Jurkat, Clone E6-1 (cell line): Measurements from ENCODE around the gene UBE2G1.
"Not testable (repeated sequence)": the region's sequence is repeated elsewhere in the genome, so short reads cannot be mapped to it uniquely, and the experiment has no call there.

Source experiments
- DNase-seq: peaks from one replicate; pipeline ENCODE4 v3.0.0-alpha.2; 2011; ENCODE audit warnings: low read depth, low spot score
- H3K4me3 ChIP-seq: 2 replicates; pipeline ENCODE4 v1.5.1; 2011; ENCODE audit warnings: mild to moderate bottlenecking, low read length, control low read depth, moderate library complexity

Gene UBE2G1

DNA sequence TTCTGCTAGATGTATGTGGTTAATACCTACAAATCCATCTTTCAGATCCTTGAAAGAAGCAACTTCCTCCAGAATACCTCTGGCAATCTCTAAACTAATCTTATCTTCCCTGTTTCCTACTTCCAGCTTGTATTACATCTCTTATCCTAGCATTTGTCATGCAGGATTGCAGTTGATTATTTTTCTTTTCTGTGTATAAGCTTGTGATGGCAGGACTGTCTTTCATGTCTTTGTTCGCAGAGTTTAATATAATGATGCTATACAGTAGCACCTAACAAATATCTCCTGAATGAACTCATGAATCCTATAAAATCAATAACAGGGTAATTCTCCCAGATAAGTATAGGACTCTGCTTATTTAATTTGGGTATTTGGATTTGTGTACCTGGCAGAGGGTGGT lies 12.2 kb upstream of the UBE2G1 start:
- no peak overlapping the region for H3K4me3 ChIP-seq
- no peak for DNase-seq

DNA sequence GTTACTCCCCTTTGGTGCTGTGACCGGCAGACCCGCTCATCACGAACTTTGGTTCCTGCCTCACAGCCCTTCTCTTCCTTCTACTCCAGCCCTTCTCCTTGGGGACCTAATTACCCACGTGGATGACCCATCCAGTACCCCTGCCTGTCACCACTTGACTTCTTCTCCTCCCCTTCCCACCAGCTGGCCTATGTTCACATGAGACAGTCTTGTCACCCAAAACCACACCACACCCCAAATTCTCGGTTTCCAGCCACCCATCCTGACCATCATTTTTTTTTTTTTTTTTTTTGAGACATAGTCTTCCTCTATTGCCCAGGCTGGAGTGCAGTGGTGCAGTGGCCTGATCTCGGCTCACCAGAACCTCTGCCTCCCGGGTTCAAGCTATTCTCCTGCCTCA lies 10.8 kb upstream of the UBE2G1 start:
- H3K4me3 ChIP-seq, DNase-seq: not testable (repeated sequence)

DNA sequence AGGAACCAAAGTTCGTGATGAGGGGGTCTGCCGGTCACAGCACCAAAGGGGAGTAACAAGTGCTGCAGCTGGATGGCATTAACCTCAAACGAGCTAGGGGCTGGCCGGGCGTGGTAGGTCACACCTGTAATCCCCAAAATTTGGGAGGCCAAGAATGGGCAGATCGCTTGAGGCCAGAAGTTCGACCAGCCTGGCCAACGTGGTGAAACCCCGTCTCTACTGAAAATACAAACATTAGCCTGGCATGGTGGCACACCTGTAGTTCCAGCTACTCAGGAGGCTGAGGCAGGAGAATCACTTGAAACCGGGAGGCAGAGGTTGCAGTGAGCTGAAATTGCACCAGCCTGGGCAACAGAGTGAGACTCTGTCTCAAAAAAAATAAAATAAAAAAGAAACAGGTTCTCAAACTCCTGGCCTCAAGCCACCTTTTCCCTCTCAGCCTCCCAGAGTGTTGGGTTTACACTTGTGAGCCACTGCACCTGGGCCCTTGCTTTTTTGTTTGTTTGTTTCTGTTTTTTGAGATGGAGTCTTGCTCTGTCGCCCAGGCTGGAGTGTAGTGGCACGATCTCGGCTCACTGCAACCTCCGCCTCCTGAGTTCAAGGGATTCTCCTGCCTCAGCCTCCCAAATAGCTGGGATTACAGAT lies 9.4 kb upstream of the UBE2G1 start:
- DNase-seq, H3K4me3 ChIP-seq: not testable (repeated sequence)

DNA sequence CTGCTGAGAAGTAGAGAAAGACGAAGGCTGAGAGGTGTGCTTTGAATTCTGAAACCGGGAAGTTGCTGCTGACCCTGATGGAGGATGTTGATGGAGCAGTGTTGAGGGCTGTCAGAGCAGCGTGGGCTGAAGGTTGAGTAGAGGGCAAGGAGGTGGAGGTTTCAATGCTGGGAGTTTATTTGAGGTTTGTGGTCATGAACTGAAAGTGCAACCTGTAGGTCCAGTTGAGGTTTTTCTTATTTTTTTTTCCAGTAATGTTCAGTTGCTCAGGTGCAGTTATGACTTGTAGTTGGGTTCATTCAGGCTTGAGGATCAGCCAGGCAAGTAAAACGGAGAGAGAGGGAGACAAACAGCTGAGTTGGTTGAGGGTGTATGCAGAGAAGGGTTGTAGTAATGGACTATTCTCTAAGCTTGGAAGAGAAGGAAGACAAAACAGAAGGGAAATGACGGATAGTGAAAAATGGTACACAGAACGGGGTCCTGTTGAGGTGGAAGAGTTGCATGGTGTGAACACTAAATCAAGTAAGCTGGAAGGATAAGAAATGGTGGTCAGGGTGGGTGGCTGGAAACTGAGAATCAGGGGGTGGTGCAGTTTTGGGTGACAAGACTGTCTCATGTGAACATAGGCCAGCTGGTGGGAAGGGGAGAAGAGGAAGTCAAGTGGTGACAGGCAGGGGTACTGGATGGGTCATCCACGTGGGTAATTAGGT lies 8.7 kb upstream of the UBE2G1 start:
- DNase-seq = no peak
- no peak overlapping the region for H3K4me3 ChIP-seq

DNA sequence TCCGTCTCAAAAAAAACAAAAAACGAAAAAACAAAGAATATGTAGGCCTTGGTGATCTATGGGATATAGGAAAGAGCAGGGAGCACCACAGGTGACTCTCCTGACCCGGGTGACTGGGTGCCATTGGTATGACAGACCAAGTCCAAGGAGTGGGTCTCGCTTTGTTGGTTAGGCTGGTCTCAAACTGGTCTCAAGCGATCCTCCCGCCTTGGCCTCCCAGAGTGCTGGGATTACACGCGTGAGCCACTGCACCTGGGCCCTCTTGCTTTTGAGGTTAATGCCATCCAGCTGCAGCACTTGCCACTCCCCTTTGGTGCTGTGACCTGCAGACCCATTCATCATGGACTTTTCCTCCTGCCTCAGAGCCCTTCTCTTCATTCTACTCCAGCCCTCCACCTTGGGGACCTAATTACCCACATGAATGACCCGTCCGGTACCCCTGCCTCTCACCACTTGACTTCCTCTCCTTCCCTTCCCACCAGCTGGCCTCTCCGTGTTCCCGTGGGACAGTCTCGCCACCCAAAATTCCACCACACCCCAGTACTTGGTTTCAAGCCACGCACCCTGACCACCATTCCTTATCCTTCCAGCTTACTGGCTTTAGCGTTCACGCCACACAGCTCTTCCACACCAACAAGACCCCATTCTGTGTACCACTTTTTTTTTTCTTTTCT lies 3.2 kb upstream of the UBE2G1 start:
- DNase-seq = no peak
- H3K4me3 ChIP-seq = no peak overlapping the region

DNA sequence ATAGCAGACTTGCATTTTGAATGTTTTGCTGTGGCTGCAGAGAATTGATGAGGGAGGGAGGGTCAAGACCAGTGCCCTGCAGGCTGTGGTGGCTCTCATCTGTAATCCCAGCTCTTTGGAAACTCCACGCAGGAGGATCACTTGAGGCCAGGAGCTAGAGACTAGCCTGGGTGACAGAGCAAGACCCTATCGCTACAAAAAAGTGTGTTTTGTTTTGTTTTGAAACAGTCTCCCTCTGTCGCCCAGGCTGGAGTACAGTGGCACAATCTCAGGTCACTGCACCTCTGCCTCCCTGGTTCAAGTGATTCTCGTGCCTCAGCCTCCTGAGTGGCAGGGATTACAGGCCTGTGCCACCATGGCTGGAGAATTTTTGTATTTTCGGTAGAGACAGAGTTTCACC lies 1.9 kb upstream of the UBE2G1 start:
- no peak overlapping the region for H3K4me3 ChIP-seq
- DNase-seq = no peak

DNA sequence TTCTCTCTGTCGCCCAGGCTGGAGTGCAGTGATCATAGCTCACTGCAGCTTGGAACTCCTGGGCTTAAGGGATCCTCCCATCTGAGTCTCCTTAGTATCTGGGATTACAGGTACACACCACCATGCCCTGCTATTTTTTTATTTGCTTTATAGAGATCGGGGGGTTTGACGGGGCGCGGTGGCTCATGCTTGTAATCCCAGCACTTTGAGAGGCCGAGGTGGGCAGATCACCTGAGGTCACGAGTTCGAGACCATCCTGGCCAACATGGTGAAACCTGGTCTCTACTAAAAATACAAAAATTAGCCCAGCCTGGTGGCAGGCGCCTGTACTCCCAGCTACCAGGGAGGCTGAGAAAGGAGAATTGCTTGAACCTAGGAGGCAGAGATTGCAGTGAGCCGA lies 702 bp upstream of the UBE2G1 start:
- H3K4me3 ChIP-seq = peak overlapping the region; percentile 51
- DNase-seq = not testable (repeated sequence)

DNA sequence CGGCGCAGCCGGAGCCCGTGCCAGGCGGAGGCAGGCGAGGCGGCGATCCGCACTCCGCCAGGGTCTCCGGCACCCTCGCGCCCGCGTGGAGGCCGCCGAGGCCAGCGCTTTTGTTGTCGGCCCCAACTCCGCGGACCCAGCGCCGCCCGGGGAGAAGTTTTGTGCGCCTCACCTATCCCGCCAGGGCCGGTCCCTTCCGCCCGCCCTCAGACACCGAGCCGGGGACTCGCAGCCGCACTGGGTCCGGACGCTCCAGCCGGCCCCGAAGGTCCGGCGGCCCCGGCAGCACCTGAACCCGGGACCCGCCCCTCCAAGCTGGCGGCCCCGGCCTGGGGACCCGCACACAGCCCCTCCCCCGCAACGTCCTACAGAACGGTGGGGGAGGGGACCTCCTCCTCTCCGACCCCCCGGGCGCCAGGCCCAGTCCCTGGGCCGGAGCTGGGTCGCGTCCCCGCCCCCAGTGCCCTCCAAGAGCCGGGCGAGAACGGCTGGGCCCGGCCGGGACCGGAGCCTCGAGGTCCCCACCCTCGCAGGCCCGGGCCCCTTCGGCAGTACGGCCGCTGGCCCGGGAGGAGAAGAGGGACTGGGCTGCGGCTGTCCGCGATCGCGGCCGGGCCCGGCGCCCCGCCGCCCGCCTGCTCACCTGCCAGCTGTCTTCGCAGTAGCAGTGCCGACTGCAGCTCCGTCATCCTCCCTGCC lies 698 bp downstream of the UBE2G1 start:
- no peak for DNase-seq
- H3K4me3 ChIP-seq = peak overlapping the region; percentile 72

DNA sequence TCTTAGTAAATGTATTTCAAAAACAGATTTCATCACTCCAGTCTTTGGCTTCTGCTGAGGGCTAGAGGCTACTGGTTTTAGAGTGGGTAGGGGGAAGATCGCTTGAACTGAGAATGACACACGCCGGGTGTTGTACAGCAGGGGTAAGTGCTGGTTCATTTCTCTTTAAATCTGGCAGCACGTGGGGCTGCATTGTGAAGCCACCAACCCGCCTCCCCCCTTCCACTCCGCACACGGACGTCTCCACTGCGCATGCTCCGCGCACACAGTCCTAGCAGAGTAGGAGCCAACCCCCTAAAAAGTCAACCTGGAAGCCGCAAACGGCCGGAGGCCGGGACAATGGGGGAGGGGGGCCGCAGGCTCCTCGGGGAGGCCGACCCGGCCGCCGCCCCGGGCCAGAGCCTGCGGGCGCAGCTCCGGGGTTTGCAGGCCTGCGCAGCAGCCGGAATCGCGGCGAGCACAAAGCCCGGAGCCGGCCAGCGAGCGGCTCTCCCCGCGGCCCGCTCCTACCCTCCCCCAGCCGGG lies 1.3 kb downstream of the UBE2G1 start:
- peak; percentile 94 for DNase-seq
- peak overlapping the region; percentile 72 for H3K4me3 ChIP-seq

DNA sequence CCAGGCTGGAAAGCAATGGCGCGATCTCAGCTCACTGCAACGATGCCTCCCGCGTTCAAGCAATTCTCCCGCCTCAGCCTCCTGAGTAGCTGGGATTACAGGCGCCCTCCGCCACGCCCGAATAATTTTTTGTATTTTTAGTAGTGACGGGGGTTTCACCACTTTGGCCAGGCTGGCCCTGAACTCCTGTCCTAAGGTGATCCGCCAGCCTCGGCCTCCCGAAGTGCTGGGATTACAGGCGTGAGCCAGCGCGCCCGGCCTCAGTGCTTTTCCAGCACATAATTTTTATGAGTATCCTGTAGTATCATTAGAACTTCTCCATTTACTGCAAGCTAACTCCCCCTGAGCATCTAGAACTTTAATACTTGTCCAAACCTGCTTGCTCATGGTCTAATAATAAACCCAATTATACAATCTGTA lies 1.8 kb downstream of the UBE2G1 start:
- H3K4me3 ChIP-seq = peak overlapping the region; percentile 72
- DNase-seq = no peak

DNA sequence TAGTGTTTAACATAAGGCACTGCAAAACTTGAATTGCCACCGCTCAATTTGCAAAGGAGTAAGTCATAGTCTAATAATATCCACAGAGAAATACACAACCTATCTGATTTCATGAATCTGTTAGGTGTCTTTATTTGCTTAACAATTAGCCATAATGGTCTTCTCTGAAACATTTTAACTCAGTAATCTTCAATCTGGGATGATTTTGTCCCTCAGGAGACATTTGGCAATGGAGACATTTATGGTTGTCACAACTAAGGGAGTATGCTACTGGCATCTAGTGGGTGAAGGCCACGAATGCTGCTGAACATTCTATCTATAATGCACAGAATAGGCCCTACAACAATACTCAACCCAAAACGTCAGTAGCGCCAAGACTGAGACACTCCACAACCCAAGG lies 4.3 kb downstream of the UBE2G1 start:
- no peak for DNase-seq
- H3K4me3 ChIP-seq = no peak overlapping the region

DNA sequence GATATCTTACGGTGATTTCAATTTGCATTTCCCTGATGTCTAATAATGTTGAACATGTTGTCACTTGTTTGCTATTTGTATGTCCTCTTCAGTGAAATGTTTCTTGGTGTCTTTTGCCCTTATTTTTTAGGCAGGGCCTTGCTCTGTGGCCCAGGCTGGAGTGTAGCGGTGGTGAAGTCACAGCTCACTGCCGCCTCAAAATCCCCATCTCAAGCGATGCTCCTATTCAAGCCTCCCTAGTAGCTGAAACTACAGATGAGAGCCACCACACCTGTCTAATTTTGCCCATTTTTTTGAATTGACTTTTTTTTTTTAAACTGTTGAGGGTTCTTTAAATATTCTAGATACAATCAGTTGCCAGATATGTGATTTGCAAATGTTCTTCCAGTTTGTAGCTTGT lies 8.3 kb downstream of the UBE2G1 start:
- no peak for DNase-seq
- H3K4me3 ChIP-seq = no peak overlapping the region

DNA sequence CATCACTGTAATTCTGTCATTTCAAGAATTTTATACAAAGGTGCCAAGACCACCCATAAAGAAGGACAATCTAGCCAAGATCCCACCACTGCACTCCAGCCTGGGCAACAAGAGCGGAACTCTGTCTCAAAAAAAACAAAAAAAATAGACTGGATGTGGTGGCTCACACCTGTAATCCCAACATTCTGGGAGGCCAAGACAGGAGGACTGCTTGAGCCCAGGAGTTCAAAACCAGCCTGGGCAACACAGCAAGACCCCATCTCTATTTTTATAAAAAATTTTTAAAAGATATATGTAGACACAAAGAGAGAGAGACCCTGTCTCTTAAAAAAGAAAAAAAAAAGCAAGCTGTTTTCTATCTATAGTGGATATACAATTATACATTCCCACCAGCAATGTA lies 8.8 kb downstream of the UBE2G1 start:
- DNase-seq = no peak

DNA sequence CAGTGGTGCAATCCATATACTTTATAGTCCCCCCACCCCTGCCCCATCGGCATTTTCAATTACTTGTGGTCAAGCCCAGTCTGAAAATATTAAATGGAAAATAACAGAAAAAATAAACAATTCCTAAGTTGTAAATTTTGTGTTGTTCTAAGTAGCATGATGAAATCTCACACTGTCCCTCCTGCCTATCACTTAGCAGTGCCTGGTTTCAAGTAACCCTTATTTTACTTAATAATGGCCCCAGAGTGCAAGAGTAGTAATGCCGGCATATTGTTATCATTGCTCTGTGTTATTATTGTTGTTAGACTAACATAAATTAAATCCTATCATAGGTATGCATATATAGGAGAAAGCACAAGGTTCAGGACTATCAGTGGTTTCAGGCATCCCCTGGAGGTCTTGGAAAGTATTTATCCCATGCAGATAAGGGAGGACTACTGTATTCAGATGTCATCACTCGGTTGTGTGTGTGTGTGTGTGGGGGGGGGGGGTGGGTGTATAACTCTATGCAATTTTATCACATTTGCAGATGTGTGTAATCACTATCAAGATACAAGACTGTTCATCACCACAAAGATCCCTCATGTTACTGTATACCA lies 9.3 kb downstream of the UBE2G1 start:
- no peak overlapping the region for H3K4me3 ChIP-seq
- no peak for DNase-seq

More for the DNA sequence above, 8.8 kb downstream of the UBE2G1 start:
- no peak overlapping the region for H3K4me3 ChIP-seq

DNA sequence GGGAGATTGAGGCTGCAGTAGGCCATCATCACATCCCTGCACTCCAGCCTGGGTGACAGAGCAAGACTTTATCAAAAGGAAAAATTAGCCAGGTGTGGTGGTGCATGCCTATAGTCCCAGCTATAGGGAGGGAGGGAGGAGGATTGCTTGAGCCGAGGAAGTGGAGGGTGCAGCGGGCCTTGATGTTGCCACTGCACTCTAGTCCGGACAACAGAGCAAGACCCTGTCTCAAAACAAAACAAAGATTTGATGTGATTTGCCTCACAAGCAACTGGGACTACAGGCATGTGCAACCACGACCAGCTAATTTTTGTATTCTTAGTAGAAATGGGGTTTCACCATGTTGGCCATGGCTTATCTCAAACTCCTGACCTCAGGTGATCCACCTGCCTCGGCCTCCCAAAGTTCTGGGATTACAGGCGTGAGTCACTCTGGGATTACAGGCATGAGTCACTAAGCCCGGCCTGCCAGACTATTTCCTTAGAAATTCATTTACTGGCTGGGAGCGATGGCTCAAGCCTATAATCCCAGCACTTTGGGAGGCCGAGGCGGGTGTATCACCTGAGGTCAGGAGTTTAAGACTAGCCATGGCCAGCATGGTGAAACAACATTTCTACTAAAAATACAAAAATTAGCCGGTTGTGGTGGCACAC lies 11.5 kb downstream of the UBE2G1 start:
- H3K4me3 ChIP-seq = no peak overlapping the region
- no peak for DNase-seq

DNA sequence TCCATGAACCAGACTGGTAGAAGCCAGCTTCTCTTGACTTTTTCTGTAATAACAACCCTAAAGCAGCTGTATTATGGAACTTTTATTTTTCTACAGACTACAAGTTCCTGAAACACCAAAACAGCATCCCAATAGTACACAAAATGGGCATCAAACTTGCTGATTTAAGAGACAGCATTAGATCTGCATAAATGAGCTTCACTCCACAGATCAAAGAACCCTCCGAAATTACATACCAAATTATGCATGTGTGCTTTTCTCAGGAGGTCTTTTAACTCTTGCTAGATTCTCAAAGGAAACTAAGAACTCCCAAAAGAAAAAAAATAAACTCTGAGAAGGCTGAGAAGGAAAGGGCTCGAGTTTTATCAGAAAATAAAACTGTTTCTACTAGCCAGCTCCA lies 12.3 kb downstream of the UBE2G1 start:
- H3K4me3 ChIP-seq = no peak overlapping the region
- DNase-seq = no peak

DNA sequence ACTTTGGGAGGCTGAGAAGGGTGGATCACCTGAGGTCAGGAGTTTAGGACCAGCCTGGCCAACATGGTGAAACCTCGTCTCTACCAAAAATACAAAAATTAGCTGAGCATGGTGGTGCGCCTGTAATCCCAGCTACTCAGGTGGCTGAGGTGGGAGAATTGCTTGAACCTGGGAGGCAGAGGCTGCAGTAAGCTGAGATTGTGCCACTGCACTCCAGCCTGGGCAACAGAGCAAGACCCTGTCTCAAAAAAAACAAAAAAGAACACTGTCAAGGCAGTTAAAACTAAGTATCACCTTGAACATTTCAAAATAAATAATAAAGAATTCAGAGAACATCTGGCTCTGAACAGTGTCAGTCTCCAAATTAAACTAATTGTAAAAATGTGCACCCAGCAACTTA lies 16.3 kb downstream of the UBE2G1 start:
- DNase-seq, H3K4me3 ChIP-seq: not testable (repeated sequence)

DNA sequence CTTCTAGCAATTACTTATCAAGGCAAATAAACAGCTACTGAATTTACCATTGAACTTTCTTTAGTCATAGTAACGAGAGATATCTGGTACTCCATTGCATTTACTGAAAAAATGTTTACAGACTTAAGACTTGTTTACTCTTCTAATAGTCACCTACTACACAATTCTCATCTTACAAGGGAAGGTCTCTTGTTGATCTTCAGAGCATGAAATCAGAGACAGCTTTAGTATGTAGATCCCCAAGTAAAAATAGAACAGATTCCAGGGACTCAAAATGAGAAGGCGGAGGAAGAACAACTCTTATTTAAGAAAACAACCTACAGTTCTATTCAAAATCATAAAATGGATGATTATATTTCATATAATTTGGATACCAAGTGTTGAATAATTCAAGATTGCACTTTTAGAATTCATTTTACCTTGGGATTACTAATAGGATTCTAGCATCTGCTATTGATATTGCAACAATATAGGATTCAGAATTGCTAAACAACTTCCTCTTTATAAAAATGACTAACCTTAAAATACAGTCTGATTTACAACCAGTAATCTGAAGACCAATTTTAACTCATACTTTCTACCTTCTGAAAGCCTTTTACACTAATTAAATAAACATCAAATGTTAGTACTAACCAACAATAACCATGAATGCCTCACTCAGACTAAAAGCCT lies 20.8 kb downstream of the UBE2G1 start:
- DNase-seq = no peak
- H3K4me3 ChIP-seq = no peak overlapping the region
